ENCODE data around the gene CEP78.

DNA sequence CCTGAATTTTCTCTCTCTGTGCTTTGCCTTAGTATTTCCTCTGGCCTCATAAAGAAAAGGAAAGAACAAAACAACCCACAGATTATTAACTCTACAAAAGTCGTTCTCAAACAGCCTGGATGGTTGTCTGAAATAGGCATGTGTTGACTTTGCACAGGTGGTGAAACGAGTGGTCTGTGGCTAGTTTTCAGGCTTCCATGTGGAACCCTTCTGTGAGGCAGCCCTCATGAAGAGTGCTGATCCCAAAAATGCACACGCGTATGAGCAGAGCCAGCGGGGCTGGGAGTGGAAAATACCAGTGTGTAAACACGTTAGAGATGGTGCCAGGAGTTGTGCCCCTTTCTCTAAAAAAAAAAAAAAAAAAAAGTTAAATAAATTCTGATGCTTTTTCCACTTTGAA is 56.2 kb downstream of the CEP78 start:
- TF ChIP-seq ZBTB17 (tag by site-specific recombination; IDR thresholded peaks at IDR 0.05) (no peak), ZBTB20 (tag by site-specific recombination; IDR thresholded peaks at IDR 0.05) (no peak), ZNF292 (tag by site-specific recombination; IDR thresholded peaks at IDR 0.05; ENCODE audit: borderline replicate concordance, low read depth) (no peak), ZNF544 (tag by site-specific recombination; IDR thresholded peaks at IDR 0.05) (no peak), ZNF560 (tag by site-specific recombination; IDR thresholded peaks at IDR 0.05; ENCODE audit: borderline replicate concordance) (no peak), ZNF561 (tag by site-specific recombination; IDR thresholded peaks at IDR 0.05; ENCODE audit: borderline replicate concordance) (no peak), ZNF610 (tag by site-specific recombination; IDR thresholded peaks at IDR 0.05; ENCODE audit: borderline replicate concordance) (no peak)
- TF ChIP-seq, protein P1, sequence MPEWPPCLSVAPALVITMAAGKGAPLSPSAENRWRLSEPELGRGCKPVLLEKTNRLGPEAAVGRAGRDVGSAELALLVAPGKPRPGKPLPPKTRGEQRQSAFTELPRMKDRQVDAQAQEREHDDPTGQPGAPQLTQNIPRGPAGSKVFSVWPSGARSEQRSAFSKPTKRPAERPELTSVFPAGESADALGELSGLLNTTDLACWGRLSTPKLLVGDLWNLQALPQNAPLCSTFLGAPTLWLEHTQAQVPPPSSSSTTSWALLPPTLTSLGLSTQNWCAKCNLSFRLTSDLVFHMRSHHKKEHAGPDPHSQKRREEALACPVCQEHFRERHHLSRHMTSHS (tag by site-specific recombination; IDR thresholded peaks at IDR 0.05): no peak
- TF ChIP-seq, protein P2, sequence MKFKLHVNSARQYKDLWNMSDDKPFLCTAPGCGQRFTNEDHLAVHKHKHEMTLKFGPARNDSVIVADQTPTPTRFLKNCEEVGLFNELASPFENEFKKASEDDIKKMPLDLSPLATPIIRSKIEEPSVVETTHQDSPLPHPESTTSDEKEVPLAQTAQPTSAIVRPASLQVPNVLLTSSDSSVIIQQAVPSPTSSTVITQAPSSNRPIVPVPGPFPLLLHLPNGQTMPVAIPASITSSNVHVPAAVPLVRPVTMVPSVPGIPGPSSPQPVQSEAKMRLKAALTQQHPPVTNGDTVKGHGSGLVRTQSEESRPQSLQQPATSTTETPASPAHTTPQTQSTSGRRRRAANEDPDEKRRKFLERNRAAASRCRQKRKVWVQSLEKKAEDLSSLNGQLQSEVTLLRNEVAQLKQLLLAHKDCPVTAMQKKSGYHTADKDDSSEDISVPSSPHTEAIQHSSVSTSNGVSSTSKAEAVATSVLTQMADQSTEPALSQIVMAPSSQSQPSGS (tag by site-specific recombination; IDR thresholded peaks at IDR 0.05; ENCODE audit: low read depth): no peak
- TF ChIP-seq, protein P3, sequence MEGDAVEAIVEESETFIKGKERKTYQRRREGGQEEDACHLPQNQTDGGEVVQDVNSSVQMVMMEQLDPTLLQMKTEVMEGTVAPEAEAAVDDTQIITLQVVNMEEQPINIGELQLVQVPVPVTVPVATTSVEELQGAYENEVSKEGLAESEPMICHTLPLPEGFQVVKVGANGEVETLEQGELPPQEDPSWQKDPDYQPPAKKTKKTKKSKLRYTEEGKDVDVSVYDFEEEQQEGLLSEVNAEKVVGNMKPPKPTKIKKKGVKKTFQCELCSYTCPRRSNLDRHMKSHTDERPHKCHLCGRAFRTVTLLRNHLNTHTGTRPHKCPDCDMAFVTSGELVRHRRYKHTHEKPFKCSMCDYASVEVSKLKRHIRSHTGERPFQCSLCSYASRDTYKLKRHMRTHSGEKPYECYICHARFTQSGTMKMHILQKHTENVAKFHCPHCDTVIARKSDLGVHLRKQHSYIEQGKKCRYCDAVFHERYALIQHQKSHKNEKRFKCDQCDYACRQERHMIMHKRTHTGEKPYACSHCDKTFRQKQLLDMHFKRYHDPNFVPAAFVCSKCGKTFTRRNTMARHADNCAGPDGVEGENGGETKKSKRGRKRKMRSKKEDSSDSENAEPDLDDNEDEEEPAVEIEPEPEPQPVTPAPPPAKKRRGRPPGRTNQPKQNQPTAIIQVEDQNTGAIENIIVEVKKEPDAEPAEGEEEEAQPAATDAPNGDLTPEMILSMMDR (tag by site-specific recombination; IDR thresholded peaks at IDR 0.05): no peak
- TF ChIP-seq, protein P4, sequence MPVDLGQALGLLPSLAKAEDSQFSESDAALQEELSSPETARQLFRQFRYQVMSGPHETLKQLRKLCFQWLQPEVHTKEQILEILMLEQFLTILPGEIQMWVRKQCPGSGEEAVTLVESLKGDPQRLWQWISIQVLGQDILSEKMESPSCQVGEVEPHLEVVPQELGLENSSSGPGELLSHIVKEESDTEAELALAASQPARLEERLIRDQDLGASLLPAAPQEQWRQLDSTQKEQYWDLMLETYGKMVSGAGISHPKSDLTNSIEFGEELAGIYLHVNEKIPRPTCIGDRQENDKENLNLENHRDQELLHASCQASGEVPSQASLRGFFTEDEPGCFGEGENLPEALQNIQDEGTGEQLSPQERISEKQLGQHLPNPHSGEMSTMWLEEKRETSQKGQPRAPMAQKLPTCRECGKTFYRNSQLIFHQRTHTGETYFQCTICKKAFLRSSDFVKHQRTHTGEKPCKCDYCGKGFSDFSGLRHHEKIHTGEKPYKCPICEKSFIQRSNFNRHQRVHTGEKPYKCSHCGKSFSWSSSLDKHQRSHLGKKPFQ (tag by site-specific recombination; IDR thresholded peaks at IDR 0.05): no peak

Measured in HEK293 (cell line).